Osteoblast (primary cell): ENCODE results near the gene EVA1B. TPM values are rescaled to one million over a fixed set of nuclear protein-coding genes. Genes with fewer than 3 reads are reported as not detected.

Experiments used
- DNase-seq: peaks from one replicate; pipeline ENCODE4 v3.0.0; 2011; ENCODE audit warnings: low spot score, mixed read lengths; ENCODE audit not compliant: insufficient read length; ENCODE audit errors: missing footprints
- H2AFZ ChIP-seq: 2 replicates; pipeline ENCODE4 v1.6.0; 2011; ENCODE audit warnings: mild to moderate bottlenecking, low read length
- H3K27ac ChIP-seq: 2 replicates; pipeline ENCODE4 v1.5.1; 2011; ENCODE audit warnings: mild to moderate bottlenecking, low read depth, low read length, moderate library complexity
- H3K27me3 ChIP-seq: 2 replicates; pipeline ENCODE4 v1.6.0; 2012; ENCODE audit warnings: mild to moderate bottlenecking, control low read depth, inconsistent platforms, low read length, moderate library complexity; ENCODE audit not compliant: insufficient read depth
- H3K36me3 ChIP-seq: 2 replicates; pipeline ENCODE4 v1.5.1; 2011; ENCODE audit warnings: mild to moderate bottlenecking, low read length, control low read depth, moderate library complexity; ENCODE audit not compliant: insufficient read depth
- H3K4me1 ChIP-seq: 2 replicates; pipeline ENCODE4 v1.5.1; 2011; ENCODE audit warnings: mild to moderate bottlenecking, low read length, control low read depth, moderate library complexity; ENCODE audit not compliant: insufficient read depth
- H3K4me2 ChIP-seq: 2 replicates; pipeline ENCODE4 v1.6.0; 2011; ENCODE audit warnings: mild to moderate bottlenecking, low read length; ENCODE audit not compliant: insufficient read depth
- H3K4me3 ChIP-seq: fragments of 200-600 bp; sonication (generic); 3 replicates; pipeline ENCODE4 v1.5.1; 2012; ENCODE audit warnings: mild to moderate bottlenecking, low read length, inconsistent platforms; ENCODE audit not compliant: insufficient read depth
- H3K79me2 ChIP-seq: 2 replicates; pipeline ENCODE4 v1.6.0; 2012; ENCODE audit warnings: mild to moderate bottlenecking, low read length, control low read depth, inconsistent platforms; ENCODE audit not compliant: insufficient read depth
- H3K9me3 ChIP-seq: 2 replicates; pipeline ENCODE4 v1.5.1; 2011; ENCODE audit warnings: low read depth, low read length, control low read depth
- H4K20me1 ChIP-seq: 2 replicates; pipeline ENCODE4 v1.6.0; 2012; ENCODE audit warnings: mild to moderate bottlenecking, low read length, control low read depth; ENCODE audit not compliant: insufficient read depth
- total RNA-seq: library from RNA; depleted of rRNA; stranded (reverse); fragments of >200 nt; gene quantifications from 2 replicates; pipeline ENCODE4 v1.2.3, GENCODE V29; 2012
- TF ChIP-seq, protein P1 (sequence below): IDR thresholded peaks from 2 replicates; pipeline ENCODE4 v1.5.1; 2011; ENCODE audit warnings: mild to moderate bottlenecking, low read depth, low read length, moderate library complexity; ENCODE audit errors: extremely low read depth

EVA1B gene
- total RNA-seq, 1 donor, result 135 TPM

DNA sequence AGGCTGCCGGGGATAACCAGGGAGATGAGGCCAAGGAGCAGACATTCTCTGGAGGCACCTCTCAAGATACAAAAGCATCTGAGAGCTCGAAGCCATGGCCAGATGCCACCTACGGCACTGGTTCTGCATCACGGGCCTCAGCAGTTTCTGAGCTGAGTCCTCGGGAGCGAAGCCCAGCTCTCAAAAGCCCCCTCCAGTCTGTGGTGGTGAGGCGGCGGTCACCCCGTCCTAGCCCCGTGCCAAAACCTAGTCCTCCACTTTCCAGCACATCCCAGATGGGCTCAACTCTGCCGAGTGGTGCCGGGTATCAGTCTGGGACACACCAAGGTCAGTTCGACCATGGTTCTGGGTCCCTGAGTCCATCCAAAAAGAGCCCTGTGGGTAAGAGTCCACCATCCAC lies 36.6 kb downstream of the EVA1B start:
- Histone ChIP-seq H4K20me1 (peaks cover 7% of the 10 kb centered on the region), H3K36me3 (peaks cover 86% of the 10 kb centered on the region), H3K79me2 (peaks cover 82% of the 10 kb centered on the region), H3K4me1 (peaks cover 7% of the 10 kb centered on the region), H3K9me3 (no peaks in the 10 kb centered on the region), H3K4me3 (no peak overlapping the region), H3K27me3 (no peaks in the 10 kb centered on the region), H2AFZ (no peak overlapping the region), H3K4me2 (no peak overlapping the region), H3K27ac (no peak overlapping the region)
- DNase-seq, result no peak
- TF ChIP-seq, protein P1, sequence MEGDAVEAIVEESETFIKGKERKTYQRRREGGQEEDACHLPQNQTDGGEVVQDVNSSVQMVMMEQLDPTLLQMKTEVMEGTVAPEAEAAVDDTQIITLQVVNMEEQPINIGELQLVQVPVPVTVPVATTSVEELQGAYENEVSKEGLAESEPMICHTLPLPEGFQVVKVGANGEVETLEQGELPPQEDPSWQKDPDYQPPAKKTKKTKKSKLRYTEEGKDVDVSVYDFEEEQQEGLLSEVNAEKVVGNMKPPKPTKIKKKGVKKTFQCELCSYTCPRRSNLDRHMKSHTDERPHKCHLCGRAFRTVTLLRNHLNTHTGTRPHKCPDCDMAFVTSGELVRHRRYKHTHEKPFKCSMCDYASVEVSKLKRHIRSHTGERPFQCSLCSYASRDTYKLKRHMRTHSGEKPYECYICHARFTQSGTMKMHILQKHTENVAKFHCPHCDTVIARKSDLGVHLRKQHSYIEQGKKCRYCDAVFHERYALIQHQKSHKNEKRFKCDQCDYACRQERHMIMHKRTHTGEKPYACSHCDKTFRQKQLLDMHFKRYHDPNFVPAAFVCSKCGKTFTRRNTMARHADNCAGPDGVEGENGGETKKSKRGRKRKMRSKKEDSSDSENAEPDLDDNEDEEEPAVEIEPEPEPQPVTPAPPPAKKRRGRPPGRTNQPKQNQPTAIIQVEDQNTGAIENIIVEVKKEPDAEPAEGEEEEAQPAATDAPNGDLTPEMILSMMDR, result no peak

DNA sequence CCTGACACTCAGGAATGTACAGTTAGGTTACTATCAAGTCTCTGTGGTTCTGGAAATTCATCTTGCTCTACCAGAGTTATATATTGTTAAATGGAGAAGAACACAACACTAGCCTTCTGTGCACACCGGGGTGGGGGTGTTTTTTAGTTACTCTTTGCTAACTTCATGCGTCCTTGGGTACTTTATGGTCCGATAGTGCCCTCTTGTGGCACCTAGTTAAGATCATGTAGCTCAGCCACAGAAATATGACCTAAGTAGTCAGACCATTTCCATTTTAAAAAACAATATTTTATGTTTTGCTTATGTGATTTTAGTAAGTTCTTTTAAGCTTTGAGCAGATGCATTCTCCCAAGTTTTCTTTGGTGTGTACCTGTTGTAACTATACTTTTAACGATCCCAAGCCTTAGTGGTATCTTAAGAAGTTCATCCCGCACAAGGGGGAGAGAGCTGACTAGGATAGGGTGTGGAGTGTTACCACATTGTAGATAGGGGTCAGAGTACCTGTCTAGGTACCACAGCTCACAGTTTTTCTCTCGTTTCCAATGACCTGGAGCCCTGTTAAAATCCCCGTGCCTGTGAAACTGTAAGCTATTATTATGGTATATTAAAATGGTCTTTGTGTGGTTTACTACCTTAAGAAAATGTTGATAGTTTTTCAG lies 37.9 kb downstream of the EVA1B start:
- H3K27ac ChIP-seq, result peak overlapping the region; percentile 55
- peaks cover 75% of the 10 kb centered on the region for H3K36me3 ChIP-seq
- H3K79me2 ChIP-seq, result peaks cover 81% of the 10 kb centered on the region
- H2AFZ ChIP-seq, result no peak overlapping the region
- TF ChIP-seq, protein P1, result peak; percentile 86
- H3K9me3 ChIP-seq, result no peaks in the 10 kb centered on the region
- H3K27me3 ChIP-seq, result no peaks in the 10 kb centered on the region
- H3K4me2 ChIP-seq, result no peak overlapping the region
- H3K4me1 ChIP-seq, result peaks cover 7% of the 10 kb centered on the region
- no peak overlapping the region for H3K4me3 ChIP-seq
- peak; percentile 95 for DNase-seq
- H4K20me1 ChIP-seq, result peaks cover 5% of the 10 kb centered on the region

DNA sequence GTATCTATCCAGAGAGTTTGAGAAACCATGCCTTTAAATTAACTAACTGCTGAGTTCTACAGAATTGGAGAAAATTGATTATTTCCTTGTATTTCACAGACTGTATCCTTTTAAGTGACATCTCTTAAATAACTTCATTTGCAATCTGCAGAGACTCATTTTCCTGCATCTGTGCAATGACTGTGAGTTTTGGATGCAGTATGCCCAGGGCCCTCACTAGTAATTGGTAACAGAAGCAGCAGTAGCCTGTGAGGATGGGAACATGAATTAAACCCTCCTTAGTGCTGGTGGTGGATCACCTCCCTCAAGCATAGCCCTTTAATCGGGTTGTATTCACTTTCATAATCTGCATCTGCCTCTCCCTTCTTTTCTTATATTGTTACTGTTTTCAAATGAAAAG lies 38.9 kb downstream of the EVA1B start:
- peak overlapping the region; percentile 29 for H3K27ac ChIP-seq

DNA sequence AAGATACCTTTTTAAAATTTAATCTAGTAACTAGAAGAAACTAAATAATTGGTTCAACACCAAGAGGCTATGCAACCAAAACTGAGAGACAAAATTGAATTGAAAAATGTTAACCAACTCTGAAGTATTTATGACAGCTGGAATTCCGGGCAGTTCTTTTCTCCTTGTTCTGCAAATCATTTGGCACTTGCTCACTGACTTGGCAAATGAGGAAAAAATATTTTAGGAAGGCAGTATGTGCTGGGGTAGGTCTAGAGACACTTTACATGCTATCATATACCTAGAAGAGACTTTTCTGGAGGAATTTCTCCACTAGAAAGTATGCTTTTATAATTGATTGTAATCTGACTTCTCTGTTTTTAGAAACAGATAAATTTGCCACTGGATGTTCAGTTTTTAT lies 39.4 kb downstream of the EVA1B start:
- H3K9me3 ChIP-seq, result no peaks in the 10 kb centered on the region
- peaks cover 11% of the 10 kb centered on the region for H3K4me1 ChIP-seq
- H3K27ac ChIP-seq, result peak overlapping the region; percentile 28
- TF ChIP-seq, protein P1, result no peak
- peaks cover 67% of the 10 kb centered on the region for H3K36me3 ChIP-seq
- no peak overlapping the region for H3K4me2 ChIP-seq
- H3K4me3 ChIP-seq, result no peak overlapping the region
- DNase-seq, result no peak
- H4K20me1 ChIP-seq, result peaks cover 18% of the 10 kb centered on the region
- H3K27me3 ChIP-seq, result no peaks in the 10 kb centered on the region
- no peak overlapping the region for H2AFZ ChIP-seq
- peaks cover 83% of the 10 kb centered on the region for H3K79me2 ChIP-seq

More for the DNA sequence above, 38.9 kb downstream of the EVA1B start:
- Histone ChIP-seq H4K20me1 (peaks cover 14% of the 10 kb centered on the region), H3K9me3 (no peaks in the 10 kb centered on the region), H3K4me1 (peaks cover 7% of the 10 kb centered on the region), H3K27me3 (no peaks in the 10 kb centered on the region), H3K4me2 (no peak overlapping the region), H3K79me2 (peaks cover 83% of the 10 kb centered on the region), H3K36me3 (peaks cover 71% of the 10 kb centered on the region), H2AFZ (no peak overlapping the region), H3K4me3 (no peak overlapping the region)
- TF ChIP-seq, protein P1, result no peak
- peak; percentile 39 for DNase-seq
